22Rv1 (cell line): ENCODE results near the gene VWA1.
A peak's percentile ranks its signal among the peaks of the same experiment; 100 is the strongest.

Experiments
- ZFX ChIP-seq: fragments of 450-650 bp; IDR thresholded peaks from 2 replicates; pipeline ENCODE4 v1.6.1; 2017; ENCODE audit warnings: antibody characterized with exemption, borderline replicate concordance
- TF ChIP-seq, protein P1 (sequence below): fragments of 450-650 bp; IDR thresholded peaks from 2 replicates; pipeline ENCODE4 v1.5.1; 2017; ENCODE audit warnings: mild to moderate bottlenecking

DNA sequence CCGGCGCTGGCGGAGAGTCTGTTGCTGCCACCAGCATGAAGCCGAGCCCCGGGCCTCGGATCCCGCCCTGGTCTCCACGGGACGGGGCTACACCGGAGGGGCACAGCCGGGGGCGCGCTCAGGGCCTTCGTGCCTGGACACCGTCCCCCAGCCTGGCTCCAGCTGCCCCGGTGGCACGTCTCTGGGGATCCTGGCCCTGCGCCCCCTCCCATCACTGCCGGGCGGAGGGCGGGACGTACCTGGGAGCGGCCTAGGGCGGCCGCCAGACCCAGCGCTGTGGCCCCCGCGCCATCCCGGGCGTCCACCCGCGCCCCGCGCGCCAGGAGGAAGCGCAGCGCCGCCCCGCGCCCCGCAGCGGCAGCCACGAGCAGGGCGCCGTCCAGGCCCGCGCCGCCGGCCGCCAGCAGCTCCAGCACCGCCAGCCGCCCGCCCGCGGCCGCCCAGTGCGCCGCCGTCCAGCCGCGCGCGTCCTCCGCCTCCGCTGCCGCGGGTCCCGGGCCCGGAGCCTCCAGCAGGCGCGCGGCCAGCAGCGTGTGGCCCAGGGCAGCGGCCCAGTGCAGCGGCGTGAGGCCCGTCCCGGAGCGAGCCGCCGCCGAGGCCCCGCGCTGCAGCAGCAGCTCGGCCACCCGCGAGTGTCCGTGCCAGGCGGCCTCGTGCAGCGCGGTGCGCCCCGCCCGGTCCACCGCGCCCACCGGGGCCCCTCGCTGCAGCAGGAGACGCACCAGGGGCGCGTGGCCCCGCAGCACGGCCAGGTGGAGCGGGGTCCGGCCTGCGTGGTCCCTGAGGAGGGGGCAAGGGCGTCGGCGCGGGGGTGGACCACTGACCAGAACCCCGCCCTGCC, 15.5 kb upstream of the VWA1 start:
- TF ChIP-seq, protein P1, sequence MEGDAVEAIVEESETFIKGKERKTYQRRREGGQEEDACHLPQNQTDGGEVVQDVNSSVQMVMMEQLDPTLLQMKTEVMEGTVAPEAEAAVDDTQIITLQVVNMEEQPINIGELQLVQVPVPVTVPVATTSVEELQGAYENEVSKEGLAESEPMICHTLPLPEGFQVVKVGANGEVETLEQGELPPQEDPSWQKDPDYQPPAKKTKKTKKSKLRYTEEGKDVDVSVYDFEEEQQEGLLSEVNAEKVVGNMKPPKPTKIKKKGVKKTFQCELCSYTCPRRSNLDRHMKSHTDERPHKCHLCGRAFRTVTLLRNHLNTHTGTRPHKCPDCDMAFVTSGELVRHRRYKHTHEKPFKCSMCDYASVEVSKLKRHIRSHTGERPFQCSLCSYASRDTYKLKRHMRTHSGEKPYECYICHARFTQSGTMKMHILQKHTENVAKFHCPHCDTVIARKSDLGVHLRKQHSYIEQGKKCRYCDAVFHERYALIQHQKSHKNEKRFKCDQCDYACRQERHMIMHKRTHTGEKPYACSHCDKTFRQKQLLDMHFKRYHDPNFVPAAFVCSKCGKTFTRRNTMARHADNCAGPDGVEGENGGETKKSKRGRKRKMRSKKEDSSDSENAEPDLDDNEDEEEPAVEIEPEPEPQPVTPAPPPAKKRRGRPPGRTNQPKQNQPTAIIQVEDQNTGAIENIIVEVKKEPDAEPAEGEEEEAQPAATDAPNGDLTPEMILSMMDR, result peak; percentile 64
- TF ChIP-seq ZFX, result no peak
